LoVo (cell line): ENCODE results near the gene CUX1.

ENCODE experiments used
- DNase-seq: peaks from one replicate; pipeline ENCODE4 v3.0.0-alpha.2; 2016; ENCODE audit warnings: low spot score

The CUX1 gene

DNA sequence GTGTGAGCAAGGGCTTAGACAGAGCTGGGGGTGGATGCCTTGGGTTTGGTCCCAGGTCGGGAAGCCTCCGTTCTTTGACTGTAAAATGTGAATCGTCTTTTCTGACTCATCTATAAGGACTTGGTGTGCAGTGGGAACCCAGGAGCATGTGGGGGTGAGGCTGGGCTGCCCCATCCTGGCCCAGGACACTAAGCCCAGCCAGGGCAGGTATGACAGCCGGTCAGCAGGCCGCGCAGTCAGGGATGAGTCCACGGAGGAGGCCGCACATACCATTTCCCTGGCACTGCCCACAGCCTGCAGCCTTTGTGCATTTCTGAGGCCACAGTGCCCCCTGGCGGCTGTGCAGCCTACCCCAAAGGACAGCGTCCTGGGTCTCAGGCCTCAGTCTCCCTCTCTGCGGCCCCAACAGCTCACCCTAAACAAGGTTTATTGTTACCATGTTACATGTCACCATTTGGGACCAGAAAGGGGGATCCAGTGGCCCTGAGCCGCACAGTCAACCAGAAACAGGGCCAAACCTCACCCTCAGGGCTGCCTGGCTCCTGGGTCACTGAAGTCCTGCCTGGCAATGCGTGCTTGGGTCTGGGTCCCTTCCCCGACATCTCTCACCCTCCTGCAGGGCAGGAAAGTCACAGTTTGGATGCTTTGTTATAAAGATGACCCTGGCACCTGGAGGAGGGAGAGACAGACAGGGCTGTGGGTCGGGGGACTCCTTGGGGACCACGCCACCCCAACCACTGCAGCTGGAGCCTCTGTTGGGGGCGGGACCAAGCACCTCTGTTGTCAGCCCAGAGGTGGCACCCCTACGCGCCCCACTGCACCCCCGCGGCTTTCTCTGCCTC lies 454.9 kb downstream of the CUX1 start:
- peak; percentile 86 for DNase-seq

DNA sequence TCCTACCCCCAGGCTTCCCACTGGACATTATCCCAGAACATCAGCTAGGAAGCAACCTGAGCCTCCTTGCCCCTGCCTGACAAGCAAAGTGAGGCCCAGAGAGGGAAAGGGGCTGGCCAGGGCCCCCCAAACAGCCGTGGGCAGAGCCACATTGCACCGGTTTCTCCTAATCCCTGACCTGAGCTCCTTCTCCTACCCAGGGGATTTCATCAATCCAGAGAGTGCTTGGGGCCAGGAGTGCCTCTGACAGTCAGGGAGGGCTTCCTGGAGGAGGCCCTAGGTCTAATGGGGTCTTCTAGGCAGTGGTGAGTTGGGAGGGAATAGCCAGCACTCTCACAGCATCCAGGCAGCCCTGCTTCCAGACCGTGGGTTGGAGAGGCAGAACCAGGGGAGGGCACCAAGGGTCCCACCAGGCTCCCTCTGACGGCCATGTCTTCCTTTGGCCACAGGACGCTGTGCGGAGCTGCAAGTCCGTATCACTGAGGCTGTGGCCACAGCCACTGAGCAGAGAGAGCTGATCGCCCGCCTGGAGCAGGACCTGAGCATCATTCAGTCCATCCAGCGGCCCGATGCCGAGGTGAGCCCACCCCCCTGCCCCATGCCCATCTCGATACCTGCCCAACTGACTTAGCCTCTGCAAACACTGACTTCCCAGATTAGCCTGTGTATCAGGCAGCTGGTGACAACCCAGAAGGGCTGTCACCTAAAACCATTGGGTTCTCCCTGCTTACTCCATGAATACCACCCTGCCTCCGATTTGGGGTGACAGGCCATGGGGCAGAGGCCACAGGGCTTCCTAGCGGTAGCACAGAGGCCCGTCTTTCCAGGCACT lies 455.7 kb downstream of the CUX1 start:
- DNase-seq = no peak

DNA sequence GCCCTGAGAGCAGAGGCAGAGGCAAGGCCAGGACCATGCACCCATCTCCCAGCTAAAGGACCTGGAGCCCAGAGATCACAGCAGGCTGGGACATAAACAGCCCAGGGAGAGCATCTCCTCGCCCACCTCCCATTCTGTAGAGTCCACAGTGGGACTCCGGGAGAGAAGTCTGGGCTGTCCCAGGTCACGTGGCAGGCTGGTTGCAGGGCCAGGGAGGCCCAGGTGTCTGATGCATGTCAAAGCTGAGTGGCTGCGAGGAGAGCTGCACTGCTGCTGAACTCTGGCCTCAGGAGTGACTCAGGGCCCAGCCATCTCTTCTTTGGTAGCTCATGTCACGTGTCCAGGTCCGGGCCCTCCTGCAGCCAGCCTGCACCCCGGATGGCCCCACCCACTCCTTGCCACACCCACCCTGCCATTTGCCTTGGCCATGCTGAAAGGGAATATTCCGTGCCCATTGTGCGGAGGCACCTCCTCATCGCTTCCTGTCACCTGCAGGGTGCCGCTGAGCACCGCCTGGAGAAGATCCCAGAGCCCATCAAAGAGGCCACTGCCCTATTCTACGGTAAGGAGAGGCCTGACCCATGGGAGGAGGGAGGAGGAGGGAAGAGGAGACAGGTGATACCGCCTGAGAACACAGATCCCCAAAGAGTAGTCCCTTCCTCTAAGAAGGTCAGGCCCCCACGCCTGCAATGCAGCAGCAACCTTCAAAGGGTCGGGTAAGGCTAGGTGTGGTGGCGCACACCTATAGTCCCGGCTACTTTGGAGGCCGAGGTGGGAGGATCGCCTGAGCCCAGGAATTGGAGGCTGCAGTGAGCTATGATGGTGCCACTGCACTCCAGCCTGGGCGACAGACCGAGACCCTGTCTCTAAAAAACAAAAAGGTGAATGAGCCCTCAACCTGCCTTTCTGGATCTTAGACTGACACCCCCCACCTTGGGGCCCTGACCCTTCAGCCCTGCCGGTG lies 456.6 kb downstream of the CUX1 start:
- DNase-seq = peak; percentile 94

DNA sequence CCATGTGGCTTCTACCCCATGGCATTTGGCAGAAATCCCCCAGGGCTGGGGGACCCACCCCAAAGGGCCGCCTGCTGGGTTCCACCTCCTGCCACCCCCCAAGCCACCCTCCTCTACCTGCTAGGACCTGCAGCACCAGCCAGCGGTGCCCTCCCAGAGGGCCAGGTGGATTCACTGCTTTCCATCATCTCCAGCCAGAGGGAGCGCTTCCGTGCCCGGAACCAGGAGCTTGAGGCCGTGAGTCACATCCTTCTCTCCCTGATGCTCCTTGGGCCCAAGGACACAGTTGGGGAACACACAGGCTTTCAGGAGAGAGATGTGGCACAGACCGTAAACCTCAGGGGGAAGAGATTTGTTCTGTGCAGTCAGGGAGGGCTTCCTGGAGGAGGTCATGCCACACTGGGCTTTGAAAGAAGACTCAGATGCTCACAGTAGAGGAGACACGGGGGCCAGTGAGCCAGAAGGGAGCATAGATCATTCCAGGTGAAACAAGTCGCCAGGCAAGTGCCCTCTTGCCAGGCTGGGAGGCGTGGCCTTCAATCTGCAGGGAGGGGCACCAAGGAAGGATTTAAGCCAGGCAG lies 457.8 kb downstream of the CUX1 start:
- DNase-seq = no peak

DNA sequence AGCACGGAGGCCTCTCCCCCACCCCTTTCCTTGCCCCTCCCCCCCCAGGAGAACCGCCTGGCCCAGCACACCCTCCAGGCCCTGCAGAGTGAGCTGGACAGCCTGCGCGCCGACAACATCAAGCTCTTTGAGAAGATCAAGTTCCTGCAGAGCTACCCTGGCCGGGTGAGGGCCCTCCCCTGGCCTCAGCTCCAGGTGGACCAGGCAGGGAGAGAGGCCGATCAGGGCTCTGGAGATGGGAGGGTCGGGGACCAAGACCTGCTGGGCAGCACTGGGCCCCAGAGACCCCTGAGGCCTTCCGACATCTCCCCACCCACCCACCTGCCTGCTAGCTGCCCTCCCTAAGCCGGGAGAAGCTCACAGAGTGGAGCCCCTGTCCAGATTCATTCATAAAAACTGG lies 460.5 kb downstream of the CUX1 start:
- DNase-seq = no peak

DNA sequence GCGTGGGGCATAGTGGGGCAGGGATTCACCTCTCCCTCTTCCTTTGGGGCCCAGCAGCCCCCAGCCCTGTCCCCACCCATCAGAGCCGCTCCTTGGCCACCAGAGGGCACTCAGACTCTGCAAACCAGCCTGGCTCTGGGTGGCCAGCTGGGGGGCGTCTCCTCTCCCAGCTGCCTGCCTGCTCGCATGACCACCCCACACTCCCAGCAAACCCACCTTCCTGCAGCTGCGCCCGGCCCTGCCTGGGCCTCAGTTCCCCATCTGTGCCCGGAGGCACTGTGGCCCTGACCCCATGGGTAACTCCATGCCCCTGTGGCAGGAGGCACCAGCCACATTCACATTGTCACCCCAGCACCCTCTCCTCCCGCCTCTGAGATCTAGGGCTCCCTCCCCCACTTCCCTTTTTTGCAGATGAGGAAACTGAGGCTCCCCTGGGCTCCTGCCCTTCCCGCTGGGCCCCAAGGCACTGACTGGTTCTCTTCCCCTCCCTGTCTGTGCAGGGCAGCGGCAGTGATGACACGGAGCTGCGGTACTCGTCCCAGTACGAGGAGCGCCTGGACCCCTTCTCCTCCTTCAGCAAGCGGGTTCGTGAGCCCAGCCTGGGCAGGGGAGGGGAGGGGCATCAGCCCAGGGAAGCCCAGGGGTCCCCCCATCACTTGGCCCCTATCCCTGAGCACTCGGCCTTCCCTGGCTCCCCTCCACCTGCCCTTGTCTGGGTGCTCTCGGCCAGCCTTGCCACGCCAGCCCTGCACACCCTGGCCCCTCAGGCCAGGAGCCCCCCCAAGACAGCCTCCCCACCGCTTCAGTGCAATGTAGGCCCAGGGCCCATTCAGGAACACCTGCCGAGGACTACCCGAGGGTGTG lies 462.3 kb downstream of the CUX1 start:
- DNase-seq = peak; percentile 43

DNA sequence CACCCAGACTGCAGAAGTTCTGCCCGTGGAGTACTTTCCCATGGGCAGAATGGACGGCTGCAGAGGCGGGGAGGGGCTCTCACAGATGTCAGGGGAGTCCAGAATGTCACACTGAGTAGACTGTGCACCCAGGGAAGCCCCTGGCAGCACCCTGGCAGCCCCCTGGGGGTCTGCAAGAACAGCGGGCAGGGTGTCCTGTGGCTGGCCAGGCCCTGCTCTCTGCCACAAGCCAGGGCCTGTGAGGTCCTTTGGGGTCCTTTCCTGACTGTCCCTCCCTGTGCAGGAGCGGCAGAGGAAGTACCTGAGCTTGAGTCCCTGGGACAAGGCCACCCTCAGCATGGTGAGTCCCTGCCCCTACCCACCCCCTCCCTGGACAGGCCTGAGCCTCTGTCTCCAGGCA lies 463.1 kb downstream of the CUX1 start:
- DNase-seq = no peak

DNA sequence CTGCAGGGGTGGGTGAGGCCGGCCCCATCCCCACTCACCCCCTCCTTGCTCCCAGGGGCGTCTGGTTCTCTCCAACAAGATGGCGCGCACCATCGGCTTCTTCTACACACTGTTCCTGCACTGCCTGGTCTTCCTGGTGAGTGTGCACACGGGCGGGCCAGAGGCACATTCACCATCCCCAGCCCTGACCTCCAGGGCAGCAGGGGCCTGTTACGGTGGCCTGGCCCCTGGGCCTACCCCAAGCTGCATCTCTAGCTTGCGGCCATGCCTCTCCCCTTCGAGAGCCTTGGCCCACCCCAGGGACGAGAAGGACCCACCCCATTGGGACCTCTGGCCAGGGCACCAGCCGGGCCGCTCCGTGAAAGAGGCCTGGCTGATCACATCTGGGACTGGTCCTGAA lies 464.4 kb downstream of the CUX1 start:
- DNase-seq = no peak

DNA sequence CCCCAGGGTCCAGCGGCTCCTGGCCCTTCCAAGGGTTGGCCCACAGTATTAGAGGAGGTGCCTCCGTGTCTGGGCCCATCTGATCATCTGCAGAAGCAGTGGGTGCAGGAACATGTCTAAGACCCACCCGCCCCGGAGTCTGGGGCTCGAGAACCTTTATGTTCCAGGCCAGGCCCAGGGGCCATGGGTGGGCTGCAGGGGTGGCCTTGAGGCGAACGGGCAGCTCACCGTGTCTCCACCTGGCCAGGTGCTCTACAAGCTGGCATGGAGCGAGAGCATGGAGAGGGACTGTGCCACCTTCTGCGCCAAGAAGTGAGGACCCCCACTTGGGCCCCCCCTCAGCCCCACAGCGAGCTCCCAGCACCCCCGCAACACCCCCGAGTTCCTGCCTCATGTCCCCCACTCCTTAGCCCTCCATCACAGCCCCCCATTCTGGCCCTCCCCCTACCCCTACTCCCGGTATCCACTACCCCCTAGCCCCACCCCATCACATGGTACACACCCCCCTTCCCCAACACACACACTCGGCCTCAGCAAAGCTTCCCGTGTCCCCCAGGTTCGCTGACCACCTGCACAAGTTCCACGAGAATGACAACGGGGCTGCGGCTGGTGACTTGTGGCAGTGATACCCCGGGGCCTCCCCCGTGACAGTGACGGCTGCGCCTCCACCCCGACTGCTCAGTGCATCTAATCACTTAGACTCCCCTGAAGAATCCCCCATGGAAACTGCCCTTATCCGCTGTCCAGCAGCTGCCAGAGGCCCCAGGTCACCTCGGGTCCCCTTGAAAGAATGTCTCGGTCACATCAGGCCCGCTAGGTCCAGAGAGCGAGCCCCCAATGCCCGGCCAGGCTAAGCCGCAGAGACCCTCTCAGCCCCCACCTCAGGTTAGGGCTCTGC lies 465.3 kb downstream of the CUX1 start:
- DNase-seq = no peak

DNA sequence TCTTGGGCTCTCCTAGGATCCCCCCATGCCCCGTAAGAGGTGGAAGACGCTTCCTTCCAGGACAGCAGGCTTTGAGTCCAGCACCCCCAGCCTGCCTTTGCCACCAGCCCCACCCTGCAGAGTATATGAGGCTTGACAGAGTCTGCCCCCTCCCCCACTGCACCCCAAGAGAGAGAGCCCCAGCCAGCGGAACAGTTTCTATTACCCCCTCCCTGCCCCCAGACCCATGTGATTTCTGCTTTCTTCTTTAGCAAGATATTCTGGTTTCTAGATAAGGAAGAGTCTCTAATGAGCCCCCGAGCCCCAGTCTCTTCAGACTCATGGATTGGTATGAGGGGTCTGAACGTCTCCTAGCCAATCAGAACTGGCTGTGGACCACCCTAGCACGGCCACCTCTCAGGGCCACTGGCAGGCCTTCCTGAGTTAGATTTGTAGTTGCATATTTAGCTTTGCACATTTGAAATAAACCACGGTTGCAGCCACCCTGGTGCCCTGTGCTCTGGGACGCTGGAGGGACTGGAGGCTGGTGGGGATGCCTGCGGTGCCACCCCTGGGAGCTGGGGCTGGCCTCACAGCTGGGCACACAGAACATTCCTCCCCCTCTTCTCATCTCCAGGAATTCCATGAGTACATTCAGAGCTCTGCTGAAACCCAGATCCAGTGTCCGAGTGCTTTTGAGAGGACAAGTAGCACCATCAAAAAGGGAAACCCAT lies 466.2 kb downstream of the CUX1 start:
- DNase-seq = no peak

DNA sequence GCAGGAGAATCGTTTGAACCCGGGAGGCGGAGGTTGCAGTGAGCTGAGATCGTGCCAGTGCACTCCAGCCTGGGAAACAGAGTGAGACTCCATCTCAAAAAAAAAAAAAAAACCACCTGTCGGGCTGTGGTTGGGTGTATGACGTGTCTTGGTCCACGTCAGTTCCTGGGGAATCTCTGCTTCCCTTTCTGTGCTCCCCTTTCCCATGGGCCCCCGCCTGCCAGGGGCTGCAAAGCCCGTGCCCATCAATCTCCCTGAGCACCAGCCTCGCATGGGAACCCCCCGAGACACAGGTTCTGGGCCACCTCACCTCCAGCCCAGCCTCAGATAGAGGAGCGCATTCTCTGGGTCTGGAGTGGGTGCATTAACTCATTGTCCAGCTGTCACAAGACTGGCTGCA lies 467.0 kb downstream of the CUX1 start:
- DNase-seq = no peak

DNA sequence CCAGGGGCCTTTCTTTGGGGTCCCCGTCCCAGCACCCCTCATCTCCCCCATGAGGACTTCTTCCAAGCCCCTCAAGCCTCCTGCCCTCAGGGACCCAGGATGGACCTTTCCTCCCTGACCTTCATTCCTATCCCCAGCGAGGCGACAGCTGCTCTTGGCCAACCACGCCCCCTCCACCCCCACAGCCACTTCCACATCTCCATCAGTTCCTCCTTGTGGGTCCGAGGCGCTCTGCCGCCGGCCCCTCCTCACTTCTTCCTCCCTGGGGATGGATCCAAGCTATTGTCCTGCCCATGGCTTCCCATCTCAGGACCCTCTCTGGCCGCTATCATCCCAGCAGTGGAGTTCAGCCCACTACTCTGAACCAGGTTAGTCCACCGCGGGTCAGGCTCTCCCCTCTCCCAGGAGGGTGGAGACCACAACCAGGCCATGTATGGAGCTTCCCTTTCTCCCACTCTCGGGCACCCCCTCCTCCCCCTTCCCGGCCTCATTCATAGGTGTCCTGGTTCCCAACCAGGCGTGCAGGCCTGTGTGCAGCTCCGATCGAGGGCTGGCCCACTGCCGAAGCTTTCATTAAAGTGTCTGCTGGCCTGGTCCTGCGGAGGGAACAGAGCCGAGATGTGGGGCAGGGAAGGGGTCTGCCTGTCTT lies 467.6 kb downstream of the CUX1 start:
- no peak for DNase-seq

DNA sequence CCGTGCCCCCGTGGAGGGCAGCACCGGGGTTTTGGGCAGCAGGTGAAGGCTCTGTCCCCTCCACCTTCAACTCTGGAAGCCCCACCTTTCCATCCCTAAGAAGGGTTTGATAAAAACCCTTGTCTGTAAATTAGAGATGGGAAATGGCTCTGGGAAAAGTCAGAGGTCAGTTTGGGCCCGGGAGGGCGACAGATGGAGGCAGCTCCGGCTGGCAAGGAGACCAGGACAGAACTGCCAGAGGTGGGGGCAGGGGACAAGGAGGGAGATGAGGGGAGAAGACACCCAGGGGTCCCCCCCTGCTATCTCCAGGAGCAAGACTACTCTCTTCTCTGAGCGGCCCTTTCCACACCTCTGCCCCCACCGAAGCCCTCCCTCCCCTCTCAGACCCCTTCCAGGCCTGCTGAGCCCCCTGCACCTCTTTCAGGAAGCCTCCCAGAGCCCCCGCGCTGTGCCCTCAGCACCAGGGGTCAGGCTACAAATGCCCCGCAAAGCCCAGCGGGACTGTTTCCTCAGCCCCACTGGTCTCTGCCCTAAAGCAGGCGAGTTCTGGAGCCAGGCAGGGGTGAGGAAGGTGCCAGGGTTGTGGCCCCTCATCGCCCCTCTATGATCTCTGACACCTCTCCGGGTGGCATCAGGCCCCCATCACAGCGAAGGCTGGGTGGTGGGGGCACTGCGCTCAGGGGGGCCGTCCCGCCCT lies 468.3 kb downstream of the CUX1 start:
- DNase-seq = no peak

DNA sequence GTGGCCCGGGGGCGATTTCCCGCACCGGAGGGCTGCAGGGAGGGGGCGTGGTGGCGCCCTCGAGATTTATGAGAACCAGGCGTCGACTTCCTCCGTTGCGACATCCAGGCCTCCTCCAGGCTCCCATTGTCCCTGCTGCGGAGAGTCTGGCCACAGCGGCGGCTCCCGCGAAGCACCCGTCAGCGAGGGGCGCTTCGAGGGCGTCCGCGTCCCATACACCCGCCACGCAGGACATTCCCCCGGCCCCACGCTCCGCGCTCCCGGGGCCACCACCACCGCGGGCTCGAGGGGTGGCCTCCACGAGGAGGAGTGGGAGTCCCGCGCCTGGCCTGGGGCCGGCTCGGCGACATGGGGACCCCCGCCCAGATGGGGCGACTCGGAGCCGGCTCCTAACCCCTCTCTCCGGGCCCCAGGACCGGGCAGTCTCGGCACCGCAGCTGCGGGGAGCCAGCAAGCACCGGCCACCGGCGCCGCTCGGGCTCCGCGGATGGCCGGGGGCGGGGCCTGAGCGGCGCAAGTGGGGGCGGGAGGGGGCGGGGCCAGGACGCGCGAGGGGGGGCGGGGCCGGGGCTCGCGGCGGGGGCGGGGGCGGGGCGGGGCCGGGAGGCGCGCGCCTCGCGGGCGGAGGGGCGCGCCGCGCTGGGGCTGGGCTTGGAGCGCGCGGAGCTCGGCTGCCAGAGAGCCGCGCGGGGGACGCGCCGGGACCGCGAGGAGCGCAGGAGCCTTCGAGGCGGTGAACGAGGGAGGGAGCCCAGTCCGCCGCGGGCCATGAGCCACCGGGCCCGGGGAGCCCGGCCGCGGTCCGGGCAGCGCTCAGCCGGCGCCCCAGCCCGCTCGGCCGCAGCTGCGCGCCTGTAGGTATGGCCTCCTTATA lies 469.0 kb downstream of the CUX1 start, which contains the start of gene SH2B2:
Gene SH2B2 (plus strand): TSS at position 632 of the 874 bp plus-strand sequence. CDS start 13,683 bp downstream, outside the sequence.
- peak; percentile 68 for DNase-seq

DNA sequence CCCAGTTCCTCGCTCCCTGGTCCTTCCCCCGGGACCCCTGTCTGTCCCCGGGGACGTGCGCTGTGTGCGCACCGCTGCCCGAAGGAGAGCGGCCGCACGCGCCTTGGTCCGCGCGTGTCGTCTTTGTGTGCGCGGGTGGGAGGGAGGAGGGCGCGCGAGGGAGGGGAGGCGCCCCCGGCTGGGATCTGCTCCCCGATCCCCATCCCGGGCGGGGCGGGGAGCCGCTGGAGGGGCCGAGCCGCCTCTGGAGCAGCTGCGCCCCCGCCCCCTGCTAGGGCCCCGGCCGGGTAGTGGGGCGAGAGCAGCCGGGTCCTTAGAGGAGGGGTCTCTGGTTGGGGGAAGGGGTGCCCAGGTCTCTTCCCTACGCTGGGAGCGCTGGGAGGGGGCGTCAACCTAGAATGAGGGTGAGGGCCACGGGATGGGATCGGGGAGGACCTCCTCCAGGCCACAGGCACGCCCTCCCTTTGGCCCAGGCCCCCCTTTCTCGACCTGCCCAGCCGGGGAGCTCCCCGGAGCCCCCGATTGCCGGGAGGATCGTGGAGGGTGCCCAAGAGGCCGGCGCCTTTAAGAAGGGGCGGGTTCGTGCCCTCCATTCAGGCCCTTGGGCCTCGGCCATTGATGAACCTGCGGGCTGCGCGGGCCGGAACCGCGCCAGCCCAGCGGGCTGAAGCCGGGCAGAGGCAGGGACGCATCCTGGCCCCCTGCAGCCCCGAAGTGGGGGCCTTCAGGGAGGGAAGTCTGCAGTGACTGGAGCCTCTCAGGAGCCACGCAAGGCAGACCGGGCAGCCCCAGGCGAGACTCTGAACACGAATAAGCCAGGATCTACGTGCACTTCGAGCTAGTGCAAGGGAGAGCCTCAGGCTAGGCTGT lies 469.9 kb downstream of the CUX1 start:
- peak; percentile 26 for DNase-seq

DNA sequence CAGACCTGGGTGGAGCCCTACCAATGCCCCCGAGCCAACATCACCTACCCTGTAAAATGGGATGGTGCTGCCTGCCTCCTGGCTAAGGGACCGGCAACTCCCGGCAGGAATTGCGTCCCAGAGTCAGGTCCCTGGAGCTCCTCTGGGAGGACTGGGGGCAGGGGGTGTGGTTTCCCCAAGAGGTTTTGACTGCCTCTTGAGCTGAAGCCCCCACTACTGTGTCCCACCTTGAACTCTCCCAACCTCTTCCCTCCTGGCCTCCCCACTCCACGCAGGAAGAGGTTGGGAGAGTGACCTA lies 470.5 kb downstream of the CUX1 start:
- no peak for DNase-seq
